Endothelial cell of umbilical vein (primary cell): Measurements from ENCODE around the gene SPEN. TPM values are rescaled to one million over a fixed set of nuclear protein-coding genes. Genes with fewer than 3 reads are reported as not detected.

Source experiments
- BruUV-seq: library from RNA; stranded (reverse); fragments of 400-500 nt; replicated peaks from 2 replicates; lab custom pipeline; 2021; lab: Mats Ljungman, UMichigan
- CTCF ChIA-PET: fragments of 300-600, 350-600 bp; sonication (Branson Sonifier 250); formaldehyde crosslinking; loops from one replicate; lab custom pipeline; 2021; ENCODE audit warnings: antibody characterized with exemption, inconsistent platforms; lab: Charles Lee
- POLR2A ChIA-PET: fragments of 300-600, 350-600 bp; sonication (Branson Sonifier 250); formaldehyde crosslinking; loops from one replicate; lab custom pipeline; 2021; ENCODE audit warnings: antibody characterized with exemption, inconsistent platforms; lab: Charles Lee
- DNase-seq: peaks from one replicate; pipeline ENCODE4 v3.0.0-alpha.2; 2011; ENCODE audit warnings: low read depth, low spot score
- FAIRE-seq: peaks from 2 replicates; lab custom pipeline; 2011; peaks lifted over from hg19 to GRCh38; lab: Jason Lieb, UNC
- H2AFZ ChIP-seq: 2 replicates; pipeline ENCODE4 v1.6.0; 2012; ENCODE audit warnings: low read depth, low read length, control low read depth, inconsistent platforms
- H3K27ac ChIP-seq: 2 replicates; pipeline ENCODE4 v1.5.1; 2011; ENCODE audit warnings: low read depth, mild to moderate bottlenecking, control low read depth, low read length, moderate library complexity; ENCODE audit not compliant: insufficient read depth
- H3K27me3 ChIP-seq, 2 experiments: 2 replicates each; pipeline versions ENCODE4 v1.6.0 to v1.6.1; 2011; ENCODE audit warnings: low read length in 2 of 2, mixed read lengths in 1 of 2; ENCODE audit not compliant: control insufficient read depth in 2 of 2, insufficient read depth in 2 of 2
- H3K36me3 ChIP-seq, 2 experiments: 2 replicates in 1 of 2; 3 replicates in 1 of 2; pipeline ENCODE4 v1.5.1; 2011; ENCODE audit warnings: low read length in 2 of 2, mild to moderate bottlenecking in 1 of 2, moderate library complexity in 1 of 2; ENCODE audit not compliant: control insufficient read depth in 2 of 2, insufficient read depth in 2 of 2; ENCODE audit errors: extremely low read depth in 1 of 2
- H3K4me1 ChIP-seq: 3 replicates; pipeline ENCODE4 v1.5.1; 2011; ENCODE audit warnings: mild to moderate bottlenecking, low read length; ENCODE audit not compliant: control insufficient read depth, insufficient read depth; ENCODE audit errors: extremely low read depth
- H3K4me2 ChIP-seq: 2 replicates; pipeline ENCODE4 v1.6.1; 2011; ENCODE audit warnings: low read length, control low read depth, mixed read lengths; ENCODE audit not compliant: insufficient read depth
- H3K4me3 ChIP-seq, 3 experiments: fragments of 200-600 bp in 1 of 3; sonication (generic), shearing (Covaris generic) in 1 of 3; replicated peaks in 1 of 3; 2 replicates each; pipeline ENCODE4 v1.5.1; 2011 to 2016; ENCODE audit warnings: control low read depth in 3 of 3, low read length in 3 of 3, mild to moderate bottlenecking in 2 of 3, inconsistent platforms in 1 of 3, low read depth in 1 of 3, moderate library complexity in 1 of 3; ENCODE audit not compliant: insufficient read depth in 1 of 3
- H3K79me2 ChIP-seq: 2 replicates; pipeline ENCODE4 v1.6.0; 2012; ENCODE audit warnings: low read length, inconsistent platforms; ENCODE audit not compliant: control insufficient read depth, insufficient read depth
- H3K9ac ChIP-seq: replicated peaks from 2 replicates; pipeline ENCODE3; 2011; ENCODE audit warnings: low read length, control low read depth; ENCODE audit not compliant: insufficient read depth; ENCODE audit errors: extremely low read depth
- H3K9me1 ChIP-seq: replicated peaks from 3 replicates; pipeline ENCODE4 v1.6.0; 2011; ENCODE audit warnings: mild to moderate bottlenecking, low read length; ENCODE audit not compliant: control insufficient read depth, insufficient read depth; ENCODE audit errors: extremely low read depth
- H3K9me3 ChIP-seq: replicated peaks from 2 replicates; pipeline ENCODE4 v1.5.1; 2012; ENCODE audit warnings: low read length, inconsistent platforms; ENCODE audit not compliant: control insufficient read depth, insufficient read depth
- H4K20me1 ChIP-seq: replicated peaks from 2 replicates; pipeline ENCODE3; 2011; ENCODE audit warnings: mild to moderate bottlenecking, low read length; ENCODE audit not compliant: control insufficient read depth, insufficient read depth; ENCODE audit errors: extremely low read depth
- EZH2 ChIP-seq: IDR thresholded peaks from 2 replicates; pipeline ENCODE4 v1.6.1; 2012; ENCODE audit warnings: borderline replicate concordance, low read depth, mild to moderate bottlenecking, moderate library complexity, low read length, inconsistent platforms; ENCODE audit not compliant: severe bottlenecking
- FOS ChIP-seq: IDR thresholded peaks from 2 replicates; pipeline ENCODE4 v1.6.1; 2011; ENCODE audit warnings: mild to moderate bottlenecking, low read length, moderate library complexity, borderline replicate concordance; ENCODE audit not compliant: insufficient read depth
- GATA2 ChIP-seq: IDR thresholded peaks from 2 replicates; pipeline ENCODE4 v1.7.0; 2011; ENCODE audit warnings: low read depth, mild to moderate bottlenecking, moderate library complexity, mixed read lengths, low read length; ENCODE audit not compliant: insufficient read length, insufficient read depth
- JUN ChIP-seq: IDR thresholded peaks from 2 replicates; pipeline ENCODE4 v1.6.1; 2011; ENCODE audit warnings: borderline replicate concordance, low read depth; ENCODE audit not compliant: insufficient read length, insufficient read depth
- MYC ChIP-seq: IDR thresholded peaks from one replicate; pipeline ENCODE4 v1.6.1; 2011; ENCODE audit warnings: mild to moderate bottlenecking, low read depth, low read length
- POLR2A ChIP-seq: IDR thresholded peaks from 2 replicates; pipeline ENCODE4 v1.6.1; 2012; ENCODE audit warnings: low read depth, mild to moderate bottlenecking, control low read depth, low read length
- dilution Hi-C: fragments of 300-500 bp; cut with MboI; formaldehyde crosslinking; loops from one replicate; pipeline ENCODE4 v1.15.0; 2019; ENCODE audit warnings: low sequenced_read_pairs; ENCODE audit not compliant: extremely low pct_ligation_motif_present
- intact Hi-C: fragments of 100-400 bp; cut with micrococcal nuclease; formaldehyde crosslinking; loops from one replicate; pipeline ENCODE4 v1.10.0; 2022
- polyA plus RNA-seq, 4 experiments: library from polyadenylated mRNA; depleted of rRNA in 3 of 4; stranded (reverse) in 3 of 4; unstranded in 1 of 4; fragments of >200 nt; gene quantifications; 2 replicates each; pipeline versions ENCODE4 v1.2.1 to v1.2.3, GENCODE V29; 2011 to 2012; ENCODE audit warnings: missing spikeins in 1 of 4
- total RNA-seq: library from RNA; stranded (reverse); gene quantifications from 2 replicates; pipeline ENCODE4 v1.2.3, GENCODE V29; 2021
- TF ChIP-seq, protein P1 (sequence below), 2 donors: IDR thresholded peaks; 1 replicate in 1 of 2; 2 replicates in 1 of 2; pipeline ENCODE4 v1.5.1; 2011; ENCODE audit warnings: low read length in 2 of 2, mild to moderate bottlenecking in 2 of 2, moderate library complexity in 2 of 2, control low read depth in 1 of 2, inconsistent platforms in 1 of 2, low read depth in 1 of 2; ENCODE audit not compliant: insufficient read depth in 1 of 2; ENCODE audit errors: extremely low read depth in 1 of 2

The SPEN gene
- total and polyA plus RNA-seq, 2 donors (not counting 3 experiments of a cell fraction or from before 2014, with no cell fraction given): 9.3 to 44.4 TPM

GRCh38 chr1:15900662-15901279 lies 53.3 kb downstream of the SPEN start:
- Histone ChIP-seq H3K4me2 (no peak overlapping the region), H3K36me3 (no peaks in the 10 kb centered on the region), H2AFZ (no peak overlapping the region), H3K27me3 (no peaks in the 10 kb centered on the region), H4K20me1 (peaks cover 3% of the 10 kb centered on the region), H3K4me1 (peaks cover 5% of the 10 kb centered on the region), H3K79me2 (peaks cover 96% of the 10 kb centered on the region), H3K9ac (no peak overlapping the region), H3K9me1 (no peaks in the 10 kb centered on the region), H3K4me3 (no peak overlapping the region), H3K27ac (no peak overlapping the region), H3K9me3 (no peaks in the 10 kb centered on the region)
- ChIA-PET CTCF (interaction anchor here (0.6 to 1.4 kb wide), 4 partner anchors 10 to 106 kb away, joined by 3 read pairs; no protein-coding TSS in a partner anchor), POLR2A (no interaction called here)
- dilution Hi-C loops: no loop called here
- no peak for TF ChIP-seq JUN
- no peak for TF ChIP-seq FOS
- no peak for TF ChIP-seq EZH2
- TF ChIP-seq POLR2A: no peak
- no peak for TF ChIP-seq GATA2
- TF ChIP-seq, protein P1, sequence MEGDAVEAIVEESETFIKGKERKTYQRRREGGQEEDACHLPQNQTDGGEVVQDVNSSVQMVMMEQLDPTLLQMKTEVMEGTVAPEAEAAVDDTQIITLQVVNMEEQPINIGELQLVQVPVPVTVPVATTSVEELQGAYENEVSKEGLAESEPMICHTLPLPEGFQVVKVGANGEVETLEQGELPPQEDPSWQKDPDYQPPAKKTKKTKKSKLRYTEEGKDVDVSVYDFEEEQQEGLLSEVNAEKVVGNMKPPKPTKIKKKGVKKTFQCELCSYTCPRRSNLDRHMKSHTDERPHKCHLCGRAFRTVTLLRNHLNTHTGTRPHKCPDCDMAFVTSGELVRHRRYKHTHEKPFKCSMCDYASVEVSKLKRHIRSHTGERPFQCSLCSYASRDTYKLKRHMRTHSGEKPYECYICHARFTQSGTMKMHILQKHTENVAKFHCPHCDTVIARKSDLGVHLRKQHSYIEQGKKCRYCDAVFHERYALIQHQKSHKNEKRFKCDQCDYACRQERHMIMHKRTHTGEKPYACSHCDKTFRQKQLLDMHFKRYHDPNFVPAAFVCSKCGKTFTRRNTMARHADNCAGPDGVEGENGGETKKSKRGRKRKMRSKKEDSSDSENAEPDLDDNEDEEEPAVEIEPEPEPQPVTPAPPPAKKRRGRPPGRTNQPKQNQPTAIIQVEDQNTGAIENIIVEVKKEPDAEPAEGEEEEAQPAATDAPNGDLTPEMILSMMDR (IDR thresholded peaks at IDR 0.05; ENCODE audit: extremely low read depth in 1 of 2, insufficient read depth in 1 of 2, low read depth in 1 of 2, low read length in 2 of 2): no peak
- TF ChIP-seq MYC: no peak
- DNase-seq (no peak), FAIRE-seq (no peak)
- no TSS peak for BruUV-seq
- intact Hi-C loops: no loop called here
